ENCODE data around the gene LDAH. TPM values are rescaled to one million over a fixed set of nuclear protein-coding genes. Genes with fewer than 3 reads are reported as not detected.

LDAH gene
- total RNA-seq, 6 experiments from 2014 or later, result 18.3 to 23.2 (median 20.2) TPM

GRCh38 chr2:20747317-20747716, 75.6 kb downstream of the LDAH start:
- Mint-ChIP-seq H3K27ac (no peak overlapping the region), H3K4me1 (ENCODE audit: low read depth) (peaks cover 15% of the 10 kb centered on the region), H3K36me3 (ENCODE audit: low read depth) (no peaks in the 10 kb centered on the region), H3K4me3 (no peak overlapping the region), H3K9me3 (no peaks in the 10 kb centered on the region), H3K27me3 (ENCODE audit: insufficient read depth) (no peaks in the 10 kb centered on the region)
- TF ChIP-seq CTCF (IDR thresholded peaks at IDR 0.05), result no peak
- DNase-seq, result no peak

DNA sequence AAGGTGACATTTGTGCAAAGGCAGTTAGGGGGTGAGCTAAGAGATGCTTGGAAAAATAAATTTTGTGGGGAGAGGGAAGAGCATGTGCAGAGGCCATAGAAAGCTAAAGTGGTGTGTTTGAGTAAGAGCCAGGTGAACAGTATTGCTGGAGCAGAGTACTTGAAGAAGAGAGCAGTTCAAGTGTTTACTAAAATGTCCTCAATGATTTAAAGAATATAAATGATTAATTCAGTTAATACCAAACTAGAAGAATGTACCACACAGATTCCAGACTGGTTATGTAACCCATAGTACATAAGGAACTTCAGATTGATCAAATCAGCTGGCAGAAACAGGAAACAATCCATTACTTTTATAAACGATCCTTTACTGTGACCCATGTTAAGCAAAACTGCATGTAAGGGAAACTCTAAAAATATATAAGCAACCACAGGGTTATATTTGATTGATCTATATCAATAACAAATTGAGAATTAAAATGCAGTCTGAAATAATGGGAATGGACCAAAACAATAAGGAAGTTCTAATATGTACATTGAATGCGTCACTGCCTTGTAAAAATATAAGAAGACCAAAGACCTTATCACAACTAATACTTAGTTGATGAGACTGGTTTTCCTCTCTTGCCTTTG, 76.9 kb downstream of the LDAH start:
- DNase-seq, result no peak
- H3K27ac Mint-ChIP-seq, result peak overlapping the region; percentile 36; the same call in 1 of the 2 replicates
- H3K4me3 Mint-ChIP-seq, result no peak overlapping the region

GRCh38 chr2:20744366-20745335, 78.2 kb downstream of the LDAH start:
- Mint-ChIP-seq H3K4me1 (ENCODE audit: low read depth) (peaks cover 15% of the 10 kb centered on the region), H3K9me3 (no peaks in the 10 kb centered on the region), H3K27ac (no peak overlapping the region), H3K36me3 (ENCODE audit: low read depth) (no peaks in the 10 kb centered on the region), H3K27me3 (ENCODE audit: insufficient read depth) (no peaks in the 10 kb centered on the region), H3K4me3 (no peak overlapping the region)
- no peak for TF ChIP-seq CTCF (IDR thresholded peaks at IDR 0.05)
- no peak for DNase-seq

More for the DNA sequence above, 76.9 kb downstream of the LDAH start:
- H3K27me3 Mint-ChIP-seq (ENCODE audit: insufficient read depth), result no peaks in the 10 kb centered on the region
- no peak for TF ChIP-seq CTCF (IDR thresholded peaks at IDR 0.05)
- H3K4me1 Mint-ChIP-seq (ENCODE audit: low read depth), result peaks cover 15% of the 10 kb centered on the region
- no peaks in the 10 kb centered on the region for H3K9me3 Mint-ChIP-seq
- H3K36me3 Mint-ChIP-seq (ENCODE audit: low read depth), result no peaks in the 10 kb centered on the region

- no peak overlapping the region for H3K4me3 Mint-ChIP-seq
- DNase-seq, result no peak
- H3K9me3 Mint-ChIP-seq, result no peaks in the 10 kb centered on the region
- no peak for TF ChIP-seq CTCF (IDR thresholded peaks at IDR 0.05)
- H3K27me3 Mint-ChIP-seq (ENCODE audit: insufficient read depth), result no peaks in the 10 kb centered on the region
- H3K27ac Mint-ChIP-seq, result no peak overlapping the region
- peaks cover 4% of the 10 kb centered on the region; the same call in 1 of the 2 replicates for H3K36me3 Mint-ChIP-seq (ENCODE audit: low read depth)
- H3K4me1 Mint-ChIP-seq (ENCODE audit: low read depth), result no peaks in the 10 kb centered on the region
Measured at GRCh38 chr2:20738772-20739171, 84.1 kb downstream of the LDAH start.

GRCh38 chr2:20737505-20737904, 85.4 kb downstream of the LDAH start:
- no peaks in the 10 kb centered on the region for H3K4me1 Mint-ChIP-seq (ENCODE audit: low read depth)
- no peak overlapping the region for H3K4me3 Mint-ChIP-seq

More at GRCh38 chr2:20737505-20737904, 85.4 kb downstream of the LDAH start:
- DNase-seq, result no peak
- Mint-ChIP-seq H3K9me3 (no peaks in the 10 kb centered on the region), H3K27ac (no peak overlapping the region), H3K36me3 (ENCODE audit: low read depth) (peaks cover 4% of the 10 kb centered on the region; the same call in 1 of the 2 replicates), H3K27me3 (ENCODE audit: insufficient read depth) (no peaks in the 10 kb centered on the region)
- no peak for TF ChIP-seq CTCF (IDR thresholded peaks at IDR 0.05)
